HG03378 (cell line): ENCODE results near the gene ABHD10.

Experiments
- ATAC-seq: cut with Tn5 transposase; IDR thresholded peaks from one replicate; pipeline ENCODE4 v1.9.1; 2021; ENCODE audit warnings: mild to moderate bottlenecking, moderate library complexity; ENCODE audit not compliant: unreplicated experiment

ABHD10 gene

DNA sequence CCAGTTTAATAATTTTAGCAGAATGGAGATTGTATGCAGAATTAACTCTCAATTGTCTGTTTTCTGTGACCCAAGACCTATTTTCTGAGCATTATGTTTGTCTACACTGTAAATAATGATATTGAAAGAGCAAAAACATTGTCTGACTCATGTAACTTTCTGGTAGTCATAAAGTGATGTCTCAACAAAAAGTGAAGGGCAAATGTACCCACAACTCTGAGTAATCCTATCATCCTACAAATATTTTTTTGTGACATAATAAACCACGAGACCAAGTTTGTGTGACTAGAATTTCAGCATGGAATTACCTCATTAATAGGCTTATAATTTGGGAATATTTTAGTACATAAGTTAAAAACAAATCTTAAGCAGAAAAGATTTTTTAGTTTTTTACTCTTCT, 15.4 kb upstream of the ABHD10 start:
- no peak for ATAC-seq

DNA sequence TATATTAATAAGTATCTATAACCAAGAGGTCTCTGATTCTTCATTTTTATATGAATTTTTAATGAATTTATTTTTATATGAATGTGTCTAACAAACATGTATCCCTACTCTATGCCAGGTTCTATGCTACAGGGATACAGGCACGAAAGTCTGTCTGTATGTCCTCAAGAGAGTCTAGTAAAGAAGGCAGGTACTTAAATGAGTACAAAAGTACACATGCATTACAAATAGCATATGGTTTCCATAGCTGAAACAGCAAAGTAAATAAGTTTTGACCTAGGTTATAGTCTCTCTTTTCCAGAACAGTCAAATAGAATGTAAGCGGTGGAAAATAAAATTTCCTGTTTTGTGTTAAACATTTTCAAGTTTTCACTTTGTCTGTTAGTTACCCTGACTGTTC, 13.3 kb upstream of the ABHD10 start:
- no peak for ATAC-seq

DNA sequence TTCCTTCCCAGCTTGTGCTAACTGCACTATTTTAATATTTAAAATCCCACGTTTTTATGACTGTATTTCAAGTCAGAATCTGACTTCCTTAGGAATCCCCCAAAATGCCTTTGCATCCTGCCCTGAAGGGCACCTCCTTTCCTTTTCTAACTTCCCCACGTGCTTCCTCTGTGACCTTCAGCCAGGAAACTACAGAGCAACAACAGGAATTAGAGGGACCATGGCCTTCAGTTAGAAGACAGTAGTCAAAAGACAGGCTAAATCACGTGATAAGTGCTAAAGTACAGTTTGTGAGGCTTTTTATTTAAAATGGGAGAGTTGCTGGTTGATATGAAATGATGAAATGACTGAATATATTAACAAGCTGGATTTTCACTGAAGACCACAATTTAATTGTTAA, 11.8 kb upstream of the ABHD10 start:
- no peak for ATAC-seq

DNA sequence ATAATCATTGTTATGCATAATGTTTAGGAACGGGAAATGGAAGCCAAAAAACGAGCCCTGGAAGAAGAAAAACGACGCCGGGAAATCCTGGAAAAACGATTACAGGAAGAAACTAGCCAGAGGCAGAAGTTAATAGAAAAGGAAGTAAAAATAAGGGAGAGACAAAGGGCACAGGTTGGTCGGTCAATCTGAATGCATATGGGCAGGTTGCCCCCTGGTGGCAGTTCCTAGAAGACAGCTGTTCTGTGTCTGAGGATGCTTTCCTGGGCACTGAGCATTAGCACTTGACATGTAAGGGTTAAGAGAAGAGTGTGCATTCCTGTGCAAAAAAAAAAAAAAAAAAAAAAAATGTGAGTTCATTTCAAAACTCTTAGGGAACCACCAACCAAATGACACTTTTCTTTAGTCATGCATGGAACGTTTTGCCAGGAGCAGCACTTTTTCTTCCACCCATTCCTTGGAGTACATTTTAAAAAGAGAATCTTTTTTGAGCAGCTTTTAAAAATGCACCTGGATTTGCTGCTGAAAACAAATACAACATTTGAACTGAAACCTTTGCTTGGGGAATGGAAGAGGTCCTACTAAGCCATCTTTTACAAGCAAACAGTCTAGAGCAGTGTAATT, 11.1 kb upstream of the ABHD10 start:
- ATAC-seq = peak; percentile 96

DNA sequence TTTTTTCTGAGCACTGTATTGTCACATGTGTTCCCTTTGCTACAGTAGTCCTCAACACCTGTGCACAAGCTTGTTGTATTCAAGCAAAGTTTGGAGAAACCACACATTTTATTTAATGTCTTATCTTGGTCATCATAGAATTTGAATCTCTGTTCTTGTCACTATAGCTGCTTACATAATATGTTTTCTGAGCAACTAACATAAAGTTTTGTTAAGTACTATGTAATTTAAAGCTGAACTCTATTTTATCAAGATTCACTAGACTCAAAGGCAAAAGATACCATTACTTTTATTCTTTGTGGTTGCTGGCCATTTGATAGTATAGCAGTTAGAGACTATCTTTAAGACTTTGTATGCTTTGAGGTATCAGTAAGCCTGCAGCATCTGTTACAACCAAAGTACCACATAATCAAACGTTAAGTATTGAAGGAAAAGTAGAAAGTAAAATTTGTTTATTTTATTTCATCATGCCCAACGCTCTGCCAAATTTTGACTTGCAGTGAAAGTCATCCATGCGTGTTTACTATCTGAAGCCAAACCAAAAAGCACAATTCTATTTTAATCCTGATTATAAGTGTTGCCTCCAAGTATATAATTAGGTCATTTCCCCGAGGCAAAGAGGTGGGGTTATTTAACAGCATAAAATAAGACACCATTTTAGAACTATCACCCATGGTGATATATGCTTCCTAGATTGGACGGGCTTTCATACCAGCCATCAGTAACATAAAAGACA, 10.3 kb upstream of the ABHD10 start:
- ATAC-seq = no peak

DNA sequence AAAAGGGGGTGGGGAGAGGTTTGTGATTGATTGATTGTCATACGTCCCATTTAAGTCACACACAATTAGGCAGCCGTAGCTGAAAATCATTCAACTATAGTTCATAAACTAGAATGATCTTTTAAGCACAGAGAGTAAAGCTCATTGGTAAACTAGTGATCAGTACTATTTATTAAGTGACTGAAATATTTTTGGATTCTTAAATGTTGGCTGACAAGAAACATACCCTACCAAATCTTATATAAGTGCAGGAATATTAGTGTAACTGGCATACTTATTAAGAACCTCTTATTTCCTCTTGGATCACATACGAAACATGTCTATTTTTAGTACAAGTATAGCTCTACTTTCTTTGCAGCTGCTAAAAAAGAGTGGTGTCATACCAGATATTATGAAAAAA, 8.4 kb upstream of the ABHD10 start:
- no peak for ATAC-seq

DNA sequence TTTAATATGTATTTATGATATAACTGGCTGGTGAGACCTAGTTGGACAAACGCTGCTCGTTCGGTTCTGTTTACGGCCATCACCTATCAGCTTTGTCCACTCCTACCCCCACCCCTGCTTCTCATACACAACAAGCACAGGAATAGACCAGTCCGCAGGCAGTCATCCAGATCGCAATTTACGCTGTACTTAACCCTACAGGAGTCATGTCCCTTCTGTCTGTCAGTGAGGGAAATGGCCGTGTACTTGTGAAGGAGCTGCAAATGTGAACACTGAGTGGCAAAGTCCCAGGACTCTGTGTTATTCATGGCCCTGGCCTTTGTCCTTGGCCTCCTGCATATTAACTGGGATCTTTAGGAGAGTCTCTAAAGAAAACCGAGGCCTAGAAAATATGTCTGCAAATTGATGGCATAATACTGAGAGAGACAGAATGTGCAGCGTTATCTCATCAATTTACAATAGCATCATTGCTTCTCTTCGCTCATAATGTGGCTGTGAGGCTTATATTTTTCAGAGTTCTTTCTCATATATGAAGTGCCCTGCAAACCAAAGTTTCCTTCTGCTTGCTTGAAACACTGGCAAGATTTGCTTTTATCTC, 7.2 kb upstream of the ABHD10 start:
- ATAC-seq = no peak

DNA sequence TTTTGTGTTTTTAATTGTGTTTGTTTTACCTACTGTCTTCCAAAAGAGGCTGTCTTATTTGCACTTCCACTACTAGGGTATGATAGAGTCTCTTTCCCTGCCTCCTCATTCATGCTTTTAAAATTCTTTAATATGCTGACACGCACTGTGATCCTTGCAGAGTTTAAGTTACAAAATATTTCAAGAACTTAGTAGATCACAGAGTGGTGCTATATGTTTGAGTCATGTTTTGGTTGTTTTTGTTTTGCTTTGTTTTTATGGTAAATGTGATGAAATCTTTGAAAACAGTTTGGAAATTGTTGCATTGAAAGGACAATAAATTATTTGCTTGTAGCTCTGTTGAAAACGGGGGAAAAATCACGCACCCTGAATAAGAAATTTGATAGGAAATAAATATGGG, 5.9 kb upstream of the ABHD10 start:
- ATAC-seq = no peak

DNA sequence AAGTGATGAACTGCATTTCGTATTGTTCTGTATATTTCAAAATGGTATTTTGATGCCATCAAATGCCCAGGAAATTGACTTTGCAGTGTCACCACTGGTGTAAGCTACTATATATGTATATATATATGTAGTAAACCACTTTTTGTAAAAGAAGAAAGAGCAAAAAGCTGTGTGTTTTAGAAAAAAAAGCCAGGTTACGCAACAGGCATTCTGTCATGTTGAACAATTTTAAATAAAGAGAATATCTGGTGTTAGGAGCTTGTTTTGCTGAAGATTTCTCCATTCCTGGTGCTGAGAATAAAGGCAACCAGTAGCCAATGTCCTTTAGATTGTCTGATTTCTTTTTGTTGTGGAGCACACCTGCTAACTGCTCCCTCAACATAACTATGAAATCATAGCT, 3.7 kb upstream of the ABHD10 start:
- ATAC-seq = no peak

DNA sequence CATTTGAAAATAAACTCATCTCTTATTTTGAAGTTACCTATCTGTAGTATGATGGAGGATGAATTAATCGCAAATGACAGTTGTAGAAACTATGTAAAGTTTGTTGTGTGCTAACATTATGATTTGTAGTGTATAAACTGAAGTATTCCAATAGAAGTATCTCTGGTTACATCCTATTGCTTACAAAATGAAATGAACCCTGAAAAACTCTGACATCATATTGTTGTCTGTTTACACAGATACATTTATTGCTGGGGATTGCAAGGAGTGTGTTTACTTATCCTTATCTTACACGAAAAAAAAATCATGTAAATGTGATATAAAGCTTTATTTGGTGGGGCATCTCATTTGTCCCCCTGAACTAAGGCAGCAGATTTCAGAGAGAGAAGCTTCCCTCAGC, 2.6 kb upstream of the ABHD10 start:
- ATAC-seq = no peak

DNA sequence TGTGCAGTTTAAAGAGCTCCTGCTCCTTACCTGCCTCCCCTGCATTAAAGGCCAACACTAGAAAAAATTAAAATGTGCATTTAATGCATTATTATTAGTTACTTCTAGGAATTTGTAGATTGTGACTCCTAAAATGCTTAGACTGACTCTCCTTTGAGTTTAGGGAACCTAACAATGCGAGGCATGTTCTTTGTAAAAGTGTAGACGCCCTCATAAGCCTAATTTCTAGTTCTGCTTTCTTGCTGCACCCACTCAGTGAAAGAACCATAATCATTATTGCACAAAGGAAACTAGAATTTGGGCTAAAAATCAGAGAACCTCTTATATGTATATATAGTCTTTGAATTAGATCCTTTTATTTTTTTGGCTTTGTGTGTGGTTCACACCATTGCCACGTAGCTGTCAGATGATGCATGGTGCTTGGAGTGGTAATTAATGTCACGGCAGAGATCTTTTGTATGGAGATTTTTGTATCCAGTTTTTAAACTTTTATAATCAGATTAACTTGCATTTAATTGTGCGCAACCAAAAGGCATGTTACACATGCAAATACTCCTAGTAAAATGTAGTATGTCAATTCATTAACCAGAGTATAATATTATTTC, 710 bp downstream of the ABHD10 start:
- peak; percentile 38 for ATAC-seq

DNA sequence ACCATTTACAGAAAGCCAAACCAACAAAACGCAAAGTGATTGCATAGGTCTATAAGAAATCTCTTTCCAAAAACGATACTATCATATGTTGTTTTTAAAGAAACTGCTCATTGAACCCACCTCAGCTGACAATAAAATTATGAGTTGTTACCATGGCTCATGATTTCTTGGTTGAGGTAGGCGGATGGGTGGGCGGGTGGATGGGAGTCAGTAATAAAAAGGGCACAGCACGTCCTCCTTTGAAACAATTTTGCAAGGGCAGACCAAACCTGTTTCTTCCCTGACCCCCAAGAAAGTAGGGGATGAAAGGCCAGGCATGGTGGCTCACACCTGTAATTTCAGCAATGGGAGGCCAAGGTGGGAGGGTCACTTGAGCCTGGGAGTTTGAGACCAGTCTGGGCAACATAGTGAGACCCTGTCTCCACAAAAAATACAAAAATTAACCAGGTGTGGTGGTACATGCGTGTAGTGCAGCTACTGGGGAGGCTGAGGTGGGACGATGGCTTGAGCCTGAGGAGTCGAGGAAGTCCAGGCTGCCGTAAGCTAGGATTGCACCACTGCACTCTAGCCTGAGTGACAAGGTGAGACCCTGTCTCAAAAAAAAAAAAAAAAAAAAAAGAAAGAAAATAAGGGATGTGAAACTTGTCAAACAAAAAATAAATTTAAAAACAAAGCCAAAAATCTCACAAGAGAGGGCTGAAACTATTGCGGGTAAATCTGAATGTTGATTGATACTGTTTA, 2.1 kb downstream of the ABHD10 start:
- no peak for ATAC-seq

DNA sequence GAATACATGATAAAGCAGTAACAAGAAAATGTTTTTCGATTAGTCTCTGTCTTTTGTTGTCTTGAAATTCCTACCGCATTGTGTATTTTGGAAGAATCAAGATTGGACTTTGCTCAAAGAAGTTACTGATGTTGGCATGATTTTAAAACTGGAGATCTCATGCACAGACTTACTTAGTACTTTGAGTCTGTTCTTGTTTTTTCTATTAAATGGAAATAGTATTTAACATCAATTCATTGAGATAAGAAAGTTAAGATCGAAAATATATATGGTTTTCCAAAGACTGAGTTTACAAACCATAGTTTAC, 2.6 kb downstream of the ABHD10 start:
- ATAC-seq = no peak

DNA sequence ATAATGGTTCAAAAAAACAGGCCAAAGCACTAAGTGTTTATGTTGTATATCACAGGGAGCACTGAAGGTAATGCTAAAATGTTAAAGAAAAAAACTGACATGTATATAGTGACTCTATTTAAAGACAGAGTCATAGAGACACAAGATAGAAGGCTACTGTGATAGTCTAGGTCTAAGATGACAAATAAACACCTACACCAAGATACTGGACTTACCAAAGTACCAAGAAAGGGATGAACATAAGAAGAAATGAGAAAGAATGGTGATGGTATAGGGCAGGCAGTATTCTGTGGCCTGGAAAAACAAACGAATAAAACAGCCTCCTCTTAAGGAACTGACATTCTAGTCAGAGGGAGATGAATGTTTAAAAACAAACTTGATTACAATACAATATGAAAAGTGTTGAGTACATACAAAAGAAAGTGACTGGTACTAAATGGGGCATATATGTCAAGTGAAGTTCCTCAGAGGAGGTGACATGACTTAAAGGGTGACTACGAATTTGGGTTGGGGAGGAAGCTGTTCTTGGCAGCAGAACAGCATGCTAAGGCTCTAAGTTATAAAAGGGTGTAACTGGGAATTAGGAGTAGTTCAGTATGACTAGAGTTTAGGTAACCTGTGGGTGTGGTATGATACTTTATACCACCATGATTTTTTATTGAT, 5.9 kb downstream of the ABHD10 start:
- ATAC-seq = no peak

DNA sequence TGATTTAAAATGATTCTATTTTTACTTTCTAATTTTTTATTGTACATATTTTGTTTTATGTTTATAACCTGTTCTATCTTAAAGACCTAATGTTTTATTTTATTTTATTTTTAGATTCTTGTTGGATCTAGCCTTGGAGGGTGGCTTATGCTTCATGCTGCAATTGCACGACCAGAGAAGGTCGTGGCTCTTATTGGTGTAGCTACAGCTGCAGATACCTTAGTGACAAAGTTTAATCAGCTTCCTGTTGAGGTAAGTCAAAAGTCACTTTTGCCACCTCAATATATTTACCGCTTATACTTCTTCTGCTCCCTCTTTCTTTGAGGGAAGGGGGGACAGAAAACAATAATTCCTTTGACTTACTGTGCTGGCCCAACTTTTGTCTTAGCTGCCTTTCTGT, 8.0 kb downstream of the ABHD10 start:
- ATAC-seq = no peak

DNA sequence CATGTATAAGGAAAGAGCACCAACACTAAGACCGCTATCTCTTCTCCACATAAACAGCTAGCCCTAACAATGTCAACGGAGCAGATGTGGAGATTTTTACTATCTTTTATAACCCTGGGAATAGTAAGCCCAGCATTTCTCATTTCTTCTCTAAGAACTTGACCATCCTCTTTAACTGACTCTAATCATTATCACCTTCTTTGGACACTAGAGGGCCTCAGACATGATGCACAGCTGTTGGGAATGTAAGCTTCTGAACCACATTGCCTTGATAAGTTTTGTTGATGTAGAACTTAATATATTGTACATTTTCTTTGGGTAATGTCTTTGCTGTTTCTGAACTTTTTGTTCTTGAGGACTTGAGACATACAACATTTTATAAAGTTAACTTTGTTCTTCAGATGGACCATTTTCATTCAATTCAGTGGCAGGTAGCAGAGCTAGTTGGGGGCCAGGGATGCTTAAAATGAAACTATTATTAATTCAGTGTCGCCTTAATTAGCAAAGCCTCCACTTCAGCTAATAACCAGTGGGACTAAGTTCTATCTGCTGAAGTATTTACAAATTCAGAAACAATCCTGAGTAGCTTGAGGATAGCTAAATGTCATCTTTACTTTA, 10.3 kb downstream of the ABHD10 start:
- ATAC-seq = peak; percentile 90

DNA sequence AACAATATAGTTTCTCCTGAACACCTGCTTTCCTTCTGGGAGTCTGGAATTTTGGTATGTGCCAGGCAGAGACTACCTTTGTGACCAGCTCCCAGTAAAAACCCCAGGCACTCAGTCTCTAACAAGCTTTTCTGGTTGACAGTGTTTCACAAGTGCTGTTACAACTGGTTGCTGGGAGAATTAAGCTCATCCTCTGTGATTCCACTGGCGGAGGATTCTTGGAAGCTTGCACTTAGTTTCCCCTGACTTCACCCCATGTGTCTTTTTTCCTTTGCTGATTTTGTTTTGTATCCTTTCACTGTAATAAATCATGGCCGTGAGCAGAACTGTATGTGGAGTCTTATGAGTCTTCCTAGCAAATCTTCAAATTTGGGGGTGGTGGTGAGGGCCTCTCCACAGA, 14.2 kb downstream of the ABHD10 start:
- ATAC-seq = no peak

DNA sequence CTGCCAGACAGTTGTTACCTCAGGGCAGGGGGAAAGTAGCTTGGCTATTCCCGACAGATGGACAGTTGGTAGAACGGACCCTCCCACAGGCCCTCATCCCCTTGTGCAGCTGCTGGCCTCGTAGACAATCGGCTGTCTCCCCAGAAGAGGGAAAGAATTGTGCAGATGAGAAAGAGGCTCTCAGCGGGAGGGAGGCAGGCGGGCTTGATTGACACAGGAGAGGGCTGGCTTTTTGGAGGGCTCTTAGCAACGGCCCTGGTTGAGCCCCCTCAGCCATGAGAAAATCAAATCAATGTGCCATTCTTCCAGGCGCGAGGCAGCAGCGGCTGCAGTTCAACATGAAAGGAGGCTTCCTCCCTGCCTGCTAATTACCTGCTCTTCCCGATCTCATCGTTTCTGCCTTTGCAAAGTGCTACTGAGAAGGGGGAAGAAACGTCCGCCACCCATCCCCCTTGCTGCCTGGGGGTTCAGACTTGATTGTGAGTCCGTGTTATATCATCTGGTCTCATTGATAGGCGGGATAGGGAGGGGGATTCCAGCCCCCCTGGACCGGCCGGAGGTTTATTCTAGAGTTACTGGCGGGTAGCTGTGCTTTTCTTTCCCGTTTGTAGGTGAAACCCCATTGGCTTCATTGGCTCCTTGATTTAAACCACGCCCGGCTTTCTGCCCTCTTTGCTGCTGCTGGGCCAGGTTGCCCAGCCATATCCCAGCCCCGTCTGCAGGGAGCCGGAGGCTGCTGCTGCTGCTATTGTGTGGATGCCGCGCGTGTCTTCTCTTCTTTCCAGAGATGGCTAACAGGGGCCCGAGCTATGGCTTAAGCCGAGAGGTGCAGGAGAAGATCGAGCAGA, 20.0 kb downstream of the ABHD10 start, which contains the start of gene TAGLN3:
TSS of gene TAGLN3 (plus strand) at position 287 of the 848 bp plus-strand sequence. CDS start at position 788, 501 bp downstream.
- no peak for ATAC-seq

DNA sequence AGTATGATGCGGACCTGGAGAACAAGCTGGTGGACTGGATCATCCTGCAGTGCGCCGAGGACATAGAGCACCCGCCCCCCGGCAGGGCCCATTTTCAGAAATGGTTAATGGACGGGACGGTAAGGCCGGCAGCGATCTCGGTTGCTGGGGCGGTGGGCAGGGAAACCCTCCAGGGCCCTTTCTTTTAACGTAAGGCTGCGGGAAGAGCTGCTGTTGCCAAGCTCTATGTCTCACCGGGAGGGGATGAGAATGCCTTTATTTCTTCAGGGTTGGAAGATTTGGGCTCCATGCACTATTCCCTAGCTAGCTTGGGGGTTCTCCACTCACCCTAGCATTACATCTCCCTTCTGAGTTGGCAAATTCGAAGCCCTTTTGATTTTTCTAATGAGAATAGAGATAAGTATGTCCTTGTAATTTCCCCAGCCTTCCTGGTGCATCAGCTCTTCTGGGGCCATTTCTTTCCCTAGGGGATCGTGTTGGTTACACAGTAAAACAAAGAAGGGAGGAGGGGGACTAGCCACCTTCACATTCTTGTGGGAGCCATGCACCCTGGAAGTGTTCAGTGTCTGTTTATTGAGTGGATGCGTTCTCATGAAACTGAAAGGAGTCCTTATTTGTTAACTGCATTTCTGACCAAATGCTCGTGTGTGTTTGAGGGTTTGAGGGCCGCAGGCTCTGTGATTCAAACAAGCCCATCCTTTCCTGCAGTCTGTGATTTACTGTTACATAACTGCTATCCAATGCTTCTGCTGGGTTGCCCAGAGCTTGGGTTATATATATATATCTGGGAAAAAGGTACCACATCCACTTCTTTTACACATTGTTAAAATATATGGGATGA, 20.9 kb downstream of the ABHD10 start:
- ATAC-seq = no peak
